Activated B cell treated with CpG ODN at 0.5 μM for 24 hours (primary cell): ENCODE results near the gene RUFY1. TPM values are rescaled to one million over a fixed set of nuclear protein-coding genes. Genes with fewer than 3 reads are reported as not detected.

ENCODE experiments used
- ATAC-seq: fragments of 200-7000 bp; cut with Tn5 transposase; one replicate; pipeline ENCODE4 v1.10.0; 2021; ENCODE audit warnings: low read depth, mild to moderate bottlenecking, moderate library complexity
- CTCF ChIA-PET: fragments of 350-600 bp; sonication (Branson Sonifier 250); formaldehyde crosslinking; loops from one replicate; lab custom pipeline; 2021; ENCODE audit warnings: antibody characterized with exemption; lab: Charles Lee
- POLR2A ChIA-PET: fragments of 350-600 bp; sonication (Branson Sonifier 250); formaldehyde crosslinking; loops from one replicate; lab custom pipeline; 2021; ENCODE audit warnings: antibody characterized with exemption; lab: Charles Lee
- DNase-seq: peaks from one replicate; pipeline ENCODE4 v3.0.0; 2022
- H3K27ac Mint-ChIP-seq: one replicate; pipeline ENCODE4 v1.8.0; 2020; ENCODE audit warnings: mixed read lengths
- H3K27me3 Mint-ChIP-seq: one replicate; pipeline ENCODE4 v1.8.0; 2021; ENCODE audit warnings: mixed read lengths
- H3K36me3 Mint-ChIP-seq: one replicate; pipeline ENCODE4 v1.8.0; 2021; ENCODE audit warnings: low read depth, mixed read lengths
- H3K4me1 Mint-ChIP-seq: one replicate; pipeline ENCODE4 v1.8.0; 2021; ENCODE audit warnings: mixed read lengths
- H3K4me3 Mint-ChIP-seq: one replicate; pipeline ENCODE4 v1.8.0; 2020; ENCODE audit warnings: mild to moderate bottlenecking, mixed read lengths
- H3K9me3 Mint-ChIP-seq: one replicate; pipeline ENCODE4 v1.8.0; 2020; ENCODE audit warnings: mixed read lengths
- CTCF ChIP-seq: fragments of 200-600 bp; IDR thresholded peaks from one replicate; pipeline ENCODE4 v1.8.0; 2022; ENCODE audit warnings: antibody characterized with exemption, mild to moderate bottlenecking
- intact Hi-C: fragments of 100-400 bp; cut with micrococcal nuclease; formaldehyde crosslinking; loops from one replicate; pipeline ENCODE4 v1.15.1; 2024
- total RNA-seq: library from RNA; stranded (reverse); gene quantifications from 2 replicates; pipeline ENCODE4 v1.2.3, GENCODE V29; 2022

Gene RUFY1
- total RNA-seq, 1 donor from 2014 or later = 95.8 TPM

DNA sequence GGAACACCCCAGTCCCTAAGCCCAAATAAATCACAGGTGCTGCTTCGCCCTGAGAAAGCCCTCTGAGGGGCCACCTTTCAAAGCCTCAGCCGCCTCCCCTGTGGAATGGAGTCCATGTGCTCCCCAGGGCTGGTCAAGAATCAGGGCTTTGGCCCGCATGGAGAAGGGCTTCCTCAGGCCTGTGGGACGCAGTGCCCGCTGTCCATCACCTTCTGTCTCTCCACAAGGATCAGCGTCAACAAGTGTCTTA is 56.5 kb downstream of the RUFY1 start:
- Mint-ChIP-seq H3K27ac (no peak overlapping the region), H3K4me1 (no peaks in the 10 kb centered on the region), H3K4me3 (no peak overlapping the region), H3K27me3 (no peaks in the 10 kb centered on the region), H3K36me3 (peaks cover 90% of the 10 kb centered on the region), H3K9me3 (no peaks in the 10 kb centered on the region)
- intact Hi-C loops = no loop called here
- POLR2A ChIA-PET = interaction anchor here (10.4 kb wide), 1 partner anchor 15 kb away, joined by 93 read pairs; the partner anchor contains the start of gene HNRNPH1
- ATAC-seq = no peak
- no peak for TF ChIP-seq CTCF
- no peak for DNase-seq
- CTCF ChIA-PET = no interaction called here

GRCh38 chr5:179607160-179607931 is 57.0 kb downstream of the RUFY1 start:
- ATAC-seq = no peak
- no peak for TF ChIP-seq CTCF
- CTCF ChIA-PET = no interaction called here
- no peak for DNase-seq
- Mint-ChIP-seq H3K27me3 (no peaks in the 10 kb centered on the region), H3K27ac (no peak overlapping the region), H3K4me1 (no peaks in the 10 kb centered on the region), H3K9me3 (no peaks in the 10 kb centered on the region), H3K36me3 (peaks cover 88% of the 10 kb centered on the region), H3K4me3 (no peak overlapping the region)
- POLR2A ChIA-PET = interaction anchor here (1.8 to 10.4 kb wide), 2 partner anchors 10 to 14 kb away, joined by 5 to 93 read pairs; partner anchors contain the start of gene HNRNPH1
- intact Hi-C loops = no loop called here

DNA sequence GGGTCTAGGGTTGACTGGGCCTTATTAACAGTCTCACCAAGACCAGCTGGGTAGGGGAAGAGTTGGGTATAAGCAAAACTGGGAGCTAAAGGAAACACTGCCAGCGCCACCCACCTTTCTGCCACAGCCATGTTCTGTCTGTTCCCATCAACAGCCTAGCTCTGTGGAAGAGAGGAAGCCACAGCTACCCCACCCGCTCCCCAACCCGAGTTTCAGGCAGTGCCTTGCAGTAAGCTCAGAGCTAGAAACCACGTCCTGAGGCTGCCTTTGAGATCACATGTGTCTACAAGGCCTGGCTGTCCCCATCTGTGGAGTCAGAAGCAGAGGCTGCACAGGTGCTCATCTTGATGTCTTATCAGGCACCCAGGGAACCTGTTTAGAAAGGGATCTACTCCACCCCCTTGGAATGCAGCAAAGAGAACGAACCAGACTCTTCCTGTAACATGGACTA is 57.8 kb downstream of the RUFY1 start:
- Mint-ChIP-seq H3K9me3 (no peaks in the 10 kb centered on the region), H3K4me3 (no peak overlapping the region), H3K27me3 (no peaks in the 10 kb centered on the region), H3K27ac (no peak overlapping the region), H3K36me3 (peaks cover 89% of the 10 kb centered on the region), H3K4me1 (no peaks in the 10 kb centered on the region)
- ATAC-seq = no peak
- intact Hi-C loops = no loop called here
- ChIA-PET CTCF (no interaction called here), POLR2A (interaction anchor here (1.8 to 10.4 kb wide), 2 partner anchors 9 to 14 kb away, joined by 5 to 93 read pairs; partner anchors contain the start of gene HNRNPH1)
- no peak for DNase-seq
- no peak for TF ChIP-seq CTCF

- no peak overlapping the region for H3K4me3 Mint-ChIP-seq
These were observed 59.4 kb downstream of the RUFY1 start for GRCh38 chr5:179609834-179610108.

More at GRCh38 chr5:179609834-179610108, 59.4 kb downstream of the RUFY1 start:
- CTCF ChIA-PET = no interaction called here
- POLR2A ChIA-PET = interaction anchor here (10.4 kb wide), 1 partner anchor 12 kb away, joined by 93 read pairs; the partner anchor contains the start of gene HNRNPH1
- ATAC-seq = no peak
- TF ChIP-seq CTCF = no peak
- Mint-ChIP-seq H3K27ac (no peak overlapping the region), H3K9me3 (no peaks in the 10 kb centered on the region), H3K4me1 (no peaks in the 10 kb centered on the region), H3K27me3 (no peaks in the 10 kb centered on the region), H3K36me3 (peaks cover 92% of the 10 kb centered on the region)
- DNase-seq = no peak
- intact Hi-C loops = no loop called here
